ENCODE results near the gene NUDT3.

Gene NUDT3

GRCh38 chr6:34391473-34391785 is 1.0 kb downstream of the NUDT3 start:
- H3K27ac Mint-ChIP-seq: no peak overlapping the region
- H3K4me1 Mint-ChIP-seq: peaks cover 29% of the 10 kb centered on the region
- no peak overlapping the region for H3K4me3 Mint-ChIP-seq
- TF ChIP-seq CTCF (IDR thresholded peaks at IDR 0.05): no peak
- H3K9me3 Mint-ChIP-seq: peaks cover 14% of the 10 kb centered on the region
- DNase-seq: no peak
- H3K27me3 Mint-ChIP-seq (ENCODE audit: low read depth, poor library complexity): peaks cover 4% of the 10 kb centered on the region
- peaks cover 23% of the 10 kb centered on the region for H3K36me3 Mint-ChIP-seq (ENCODE audit: low read depth)

GRCh38 chr6:34390531-34391472 is 1.7 kb downstream of the NUDT3 start:
- H3K36me3 Mint-ChIP-seq (ENCODE audit: low read depth): peaks cover 19% of the 10 kb centered on the region
- no peaks in the 10 kb centered on the region for H3K27me3 Mint-ChIP-seq (ENCODE audit: low read depth, poor library complexity)
- peaks cover 8% of the 10 kb centered on the region for H3K9me3 Mint-ChIP-seq
- no peak overlapping the region for H3K4me3 Mint-ChIP-seq
- H3K27ac Mint-ChIP-seq: no peak overlapping the region
- no peak for TF ChIP-seq CTCF (IDR thresholded peaks at IDR 0.05)
- H3K4me1 Mint-ChIP-seq: peaks cover 33% of the 10 kb centered on the region
- peak; percentile 8 for DNase-seq

- H3K4me3 Mint-ChIP-seq: no peak overlapping the region
- peaks cover 47% of the 10 kb centered on the region for H3K4me1 Mint-ChIP-seq
- no peaks in the 10 kb centered on the region for H3K9me3 Mint-ChIP-seq
- H3K27ac Mint-ChIP-seq: no peak overlapping the region
- H3K36me3 Mint-ChIP-seq (ENCODE audit: low read depth): peaks cover 12% of the 10 kb centered on the region
- DNase-seq: no peak
- TF ChIP-seq CTCF (IDR thresholded peaks at IDR 0.05): no peak
- H3K27me3 Mint-ChIP-seq (ENCODE audit: low read depth, poor library complexity): no peaks in the 10 kb centered on the region
Measured at GRCh38 chr6:34389034-34389433, 3.4 kb downstream of the NUDT3 start.

GRCh38 chr6:34388421-34388820 is 4.0 kb downstream of the NUDT3 start:
- H3K4me3 Mint-ChIP-seq: no peak overlapping the region
- H3K27me3 Mint-ChIP-seq (ENCODE audit: low read depth, poor library complexity): no peaks in the 10 kb centered on the region
- TF ChIP-seq CTCF (IDR thresholded peaks at IDR 0.05): no peak
- H3K36me3 Mint-ChIP-seq (ENCODE audit: low read depth): peaks cover 12% of the 10 kb centered on the region
- no peak overlapping the region for H3K27ac Mint-ChIP-seq
- no peak for DNase-seq
- H3K9me3 Mint-ChIP-seq: no peaks in the 10 kb centered on the region
- H3K4me1 Mint-ChIP-seq: peaks cover 48% of the 10 kb centered on the region

GRCh38 chr6:34386316-34387137 is 5.9 kb downstream of the NUDT3 start:
- peaks cover 47% of the 10 kb centered on the region for H3K4me1 Mint-ChIP-seq
- no peak for TF ChIP-seq CTCF (IDR thresholded peaks at IDR 0.05)
- no peaks in the 10 kb centered on the region for H3K27me3 Mint-ChIP-seq (ENCODE audit: low read depth, poor library complexity)
- DNase-seq: no peak
- H3K36me3 Mint-ChIP-seq (ENCODE audit: low read depth): peaks cover 13% of the 10 kb centered on the region
- H3K9me3 Mint-ChIP-seq: no peaks in the 10 kb centered on the region
- H3K4me3 Mint-ChIP-seq: no peak overlapping the region
- no peak overlapping the region for H3K27ac Mint-ChIP-seq
